Suprapubic skin (tissue), 4 donors: ENCODE measurements around the gene PACSIN2. TPM values are rescaled to one million over a fixed set of nuclear protein-coding genes. Genes with fewer than 3 reads are reported as not detected.
A peak's percentile ranks its signal among the peaks of the same experiment; 100 is the strongest.
"Not testable (repeated sequence)": the region's sequence is repeated elsewhere in the genome, so short reads cannot be mapped to it uniquely, and the experiment has no call there.

Experiments used
- DNase-seq, 2 donors: peaks; one replicate each; pipeline ENCODE4 v3.0.0-alpha.2; 2019; ENCODE audit warnings: low spot score in 2 of 2
- H3K27ac ChIP-seq: fragments of 200-600 bp; sonication (generic); one replicate; pipeline ENCODE4 v1.5.1; 2019
- H3K27me3 ChIP-seq: fragments of 200-600 bp; sonication (generic); one replicate; pipeline ENCODE4 v1.5.1; 2019
- H3K36me3 ChIP-seq: fragments of 200-600 bp; sonication (generic); one replicate; pipeline ENCODE4 v1.5.1; 2019
- H3K4me1 ChIP-seq: fragments of 200-600 bp; sonication (generic); one replicate; pipeline ENCODE4 v1.5.1; 2019
- H3K4me3 ChIP-seq: fragments of 200-600 bp; sonication (generic); one replicate; pipeline ENCODE4 v1.5.1; 2019; ENCODE audit warnings: mild to moderate bottlenecking
- H3K9me3 ChIP-seq: fragments of 200-600 bp; sonication (generic); one replicate; pipeline ENCODE4 v1.5.1; 2019
- EP300 ChIP-seq: sonication (generic); formaldehyde crosslinking; IDR thresholded peaks from one replicate; pipeline ENCODE4 v1.6.1; 2017; ENCODE audit warnings: antibody characterized with exemption
- POLR2A ChIP-seq, 2 donors: fragments of 450-650 bp; IDR thresholded peaks; one replicate each; pipeline ENCODE4 v1.6.1; 2017; ENCODE audit warnings: antibody characterized with exemption in 2 of 2, mild to moderate bottlenecking in 2 of 2, moderate library complexity in 2 of 2
- POLR2AphosphoS5 ChIP-seq, 3 donors: sonication (generic); formaldehyde crosslinking; IDR thresholded peaks; one replicate each; pipeline ENCODE4 v1.6.1; 2017; ENCODE audit warnings: antibody characterized with exemption in 3 of 3
- WGBS: methylation state at CpG from one replicate; pipeline ENCODE4 v1.1.5; 2018; 5-methylcytosine and 5-hydroxymethylcytosine counted together
- total RNA-seq, 4 donors: library from RNA; depleted of rRNA; stranded (reverse); fragments of >200 nt; gene quantifications; one replicate each; pipeline ENCODE4 v1.1.0, GENCODE V29; 2016
- TF ChIP-seq, protein P1 (sequence below), 2 donors: fragments of 200-600 bp in 1 of 2; fragments of 450-650 bp in 1 of 2; sonication (generic) in 1 of 2; IDR thresholded peaks; one replicate each; pipeline ENCODE4 v1.5.1; 2016 to 2019; ENCODE audit warnings: antibody characterized with exemption in 2 of 2, mild to moderate bottlenecking in 1 of 2, moderate library complexity in 1 of 2

The PACSIN2 gene
- total RNA-seq, 4 donors from 2014 or later = 38.9 to 74.8 (median 55.3) TPM

DNA sequence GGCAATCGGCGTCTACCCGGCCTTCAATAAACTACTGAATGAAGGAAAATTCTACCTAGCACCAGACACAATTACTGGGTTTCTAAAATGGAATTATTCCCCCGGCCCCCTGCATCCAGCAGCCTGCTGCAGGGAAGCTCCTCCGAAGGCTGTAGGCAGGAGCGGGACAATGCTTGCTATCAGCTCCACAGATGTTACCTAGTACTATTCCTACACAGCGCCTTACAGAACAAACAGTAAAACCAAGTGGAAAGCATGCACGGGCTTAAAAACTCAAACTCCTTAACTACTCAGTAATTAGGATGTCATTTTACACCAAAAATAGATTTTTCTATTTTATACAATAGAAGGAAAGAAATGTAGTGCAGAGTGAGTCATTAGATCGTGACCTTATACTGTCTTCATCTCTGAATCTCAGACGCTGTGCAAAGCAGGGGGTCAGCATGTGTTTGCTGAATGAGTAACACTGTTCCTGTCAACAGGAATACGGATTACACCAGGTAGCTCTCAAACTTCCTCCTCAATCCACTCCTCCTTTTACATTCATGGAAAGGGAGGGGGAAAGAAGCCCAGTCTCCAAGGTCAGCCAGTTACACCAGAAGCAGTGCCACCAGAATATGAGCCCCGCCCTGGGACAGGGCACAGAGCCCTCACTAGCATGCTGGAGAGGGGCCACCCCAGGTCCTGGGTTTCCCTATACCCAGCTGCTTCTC lies 74.9 kb downstream of the PACSIN2 start:
- Histone ChIP-seq H3K9me3 (no peaks in the 10 kb centered on the region), H3K4me3 (no peak overlapping the region)
- TF ChIP-seq POLR2A (IDR thresholded peaks at IDR 0.05) = no peak
- TF ChIP-seq POLR2AphosphoS5 (IDR thresholded peaks at IDR 0.05) = peak in 1 of 3 donors; percentile 36

DNA sequence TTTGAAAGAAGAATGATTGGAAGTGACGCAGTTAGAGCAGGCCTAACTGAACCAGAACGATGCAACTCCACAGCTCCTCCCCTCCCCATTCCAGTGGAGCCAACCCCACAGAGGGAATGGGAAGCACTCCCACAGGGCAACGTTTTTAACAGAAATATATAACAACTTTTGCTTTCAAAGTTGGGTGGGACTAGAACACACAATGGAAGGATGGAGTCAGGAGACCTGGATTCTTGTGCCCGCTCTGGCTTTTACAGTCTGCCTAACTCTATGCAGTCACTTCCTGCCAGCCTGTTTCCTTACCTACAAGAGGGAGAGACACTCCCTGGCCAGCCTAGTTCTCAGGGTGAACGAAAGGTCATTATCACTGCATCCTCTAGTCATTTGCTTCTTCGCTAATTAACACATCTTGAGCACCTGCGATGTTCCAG lies 75.5 kb downstream of the PACSIN2 start:
- Histone ChIP-seq H3K27ac (peak overlapping the region; percentile 91), H3K9me3 (no peaks in the 10 kb centered on the region), H3K4me1 (peaks cover 88% of the 10 kb centered on the region), H3K36me3 (no peaks in the 10 kb centered on the region), H3K4me3 (no peak overlapping the region), H3K27me3 (no peaks in the 10 kb centered on the region)
- TF ChIP-seq POLR2A (IDR thresholded peaks at IDR 0.05) (no peak), EP300 (no peak), POLR2AphosphoS5 (IDR thresholded peaks at IDR 0.05) (no peak)
- TF ChIP-seq, protein P1, sequence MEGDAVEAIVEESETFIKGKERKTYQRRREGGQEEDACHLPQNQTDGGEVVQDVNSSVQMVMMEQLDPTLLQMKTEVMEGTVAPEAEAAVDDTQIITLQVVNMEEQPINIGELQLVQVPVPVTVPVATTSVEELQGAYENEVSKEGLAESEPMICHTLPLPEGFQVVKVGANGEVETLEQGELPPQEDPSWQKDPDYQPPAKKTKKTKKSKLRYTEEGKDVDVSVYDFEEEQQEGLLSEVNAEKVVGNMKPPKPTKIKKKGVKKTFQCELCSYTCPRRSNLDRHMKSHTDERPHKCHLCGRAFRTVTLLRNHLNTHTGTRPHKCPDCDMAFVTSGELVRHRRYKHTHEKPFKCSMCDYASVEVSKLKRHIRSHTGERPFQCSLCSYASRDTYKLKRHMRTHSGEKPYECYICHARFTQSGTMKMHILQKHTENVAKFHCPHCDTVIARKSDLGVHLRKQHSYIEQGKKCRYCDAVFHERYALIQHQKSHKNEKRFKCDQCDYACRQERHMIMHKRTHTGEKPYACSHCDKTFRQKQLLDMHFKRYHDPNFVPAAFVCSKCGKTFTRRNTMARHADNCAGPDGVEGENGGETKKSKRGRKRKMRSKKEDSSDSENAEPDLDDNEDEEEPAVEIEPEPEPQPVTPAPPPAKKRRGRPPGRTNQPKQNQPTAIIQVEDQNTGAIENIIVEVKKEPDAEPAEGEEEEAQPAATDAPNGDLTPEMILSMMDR (IDR thresholded peaks at IDR 0.05) = no peak
- 48% methylated on average over 7 of the region's 7 CpGs for WGBS
- DNase-seq = peak in 1 of 2 donors; percentile 62

More for the DNA sequence above, 74.9 kb downstream of the PACSIN2 start:
- Histone ChIP-seq H3K36me3 (no peaks in the 10 kb centered on the region), H3K4me1 (peaks cover 88% of the 10 kb centered on the region), H3K27ac (peak overlapping the region; percentile 91), H3K27me3 (no peaks in the 10 kb centered on the region)
- DNase-seq = peak in 1 of 2 donors; percentile 67
- 57% methylated on average over 12 of the region's 12 CpGs for WGBS

- H3K27me3 ChIP-seq = no peaks in the 10 kb centered on the region
- whole genome bisulfite sequencing = 49% methylated on average over 5 of the region's 5 CpGs
- no peaks in the 10 kb centered on the region for H3K36me3 ChIP-seq
- peaks cover 88% of the 10 kb centered on the region for H3K4me1 ChIP-seq
- H3K4me3 ChIP-seq = no peak overlapping the region
- peak in 1 of 2 donors; percentile 69 for DNase-seq
- peak overlapping the region; percentile 91 for H3K27ac ChIP-seq
- TF ChIP-seq, protein P1 (IDR thresholded peaks at IDR 0.05) = no peak
- TF ChIP-seq POLR2AphosphoS5 (IDR thresholded peaks at IDR 0.05) (no peak), POLR2A (IDR thresholded peaks at IDR 0.05) (no peak), EP300 (no peak)
- no peaks in the 10 kb centered on the region for H3K9me3 ChIP-seq
These were observed 76.0 kb downstream of the PACSIN2 start for GRCh38 chr22:42938976-42939375.

- H3K36me3 ChIP-seq = no peaks in the 10 kb centered on the region
- no peaks in the 10 kb centered on the region for H3K27me3 ChIP-seq
- WGBS = 44% methylated on average over 6 of the region's 7 CpGs
- TF ChIP-seq POLR2AphosphoS5 (IDR thresholded peaks at IDR 0.05) (no peak), POLR2A (IDR thresholded peaks at IDR 0.05) (no peak), EP300 (no peak)
- TF ChIP-seq, protein P1 (IDR thresholded peaks at IDR 0.05) = no peak
- peaks cover 87% of the 10 kb centered on the region for H3K4me1 ChIP-seq
- H3K27ac ChIP-seq = peak overlapping the region; percentile 91
- H3K9me3 ChIP-seq = no peaks in the 10 kb centered on the region
- no peak overlapping the region for H3K4me3 ChIP-seq
- DNase-seq = peak in 1 of 2 donors; percentile 38
These were observed 76.5 kb downstream of the PACSIN2 start for GRCh38 chr22:42938449-42938848.

DNA sequence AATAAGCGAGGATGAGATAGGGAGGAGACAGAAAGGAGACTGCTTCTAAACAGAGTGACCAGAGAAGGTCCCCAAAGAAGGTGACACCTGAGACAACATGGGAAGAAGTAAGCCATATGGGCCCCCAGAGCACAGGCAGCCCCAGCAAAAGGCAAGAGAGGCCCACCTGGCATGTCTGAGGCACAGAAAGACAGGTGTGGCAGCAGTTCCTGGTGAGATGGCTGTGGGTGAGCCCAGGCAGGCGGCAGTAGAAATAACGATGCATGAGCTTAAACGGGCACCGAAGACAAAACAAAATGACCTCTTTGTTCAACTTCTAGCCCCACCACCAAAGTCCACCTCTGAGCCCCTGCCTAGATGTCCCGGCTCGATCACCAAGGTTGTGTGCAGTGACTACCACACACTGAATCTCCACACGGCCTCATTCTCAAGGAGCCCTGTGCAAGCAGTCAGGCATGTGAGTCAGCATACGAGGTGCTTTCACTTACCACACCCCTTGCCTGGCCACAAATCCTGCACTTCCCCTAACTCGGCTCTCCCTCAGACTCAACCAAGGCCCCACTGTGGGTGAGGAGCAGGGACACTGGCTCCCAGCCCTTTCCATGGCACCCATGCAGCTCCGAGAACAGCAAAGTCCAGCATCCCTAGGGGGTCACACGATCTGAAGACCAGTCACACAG lies 77.6 kb downstream of the PACSIN2 start:
- Histone ChIP-seq H3K27me3 (no peaks in the 10 kb centered on the region), H3K36me3 (no peaks in the 10 kb centered on the region), H3K9me3 (no peaks in the 10 kb centered on the region), H3K27ac (peak overlapping the region; percentile 91), H3K4me3 (no peak overlapping the region), H3K4me1 (peaks cover 90% of the 10 kb centered on the region)
- DNase-seq = peak in 1 of 2 donors; percentile 82
- TF ChIP-seq, protein P1 (IDR thresholded peaks at IDR 0.05) = no peak
- TF ChIP-seq POLR2AphosphoS5 (IDR thresholded peaks at IDR 0.05) = peak in 1 of 3 donors; percentile 28
- WGBS = 48% methylated on average over 12 of the region's 12 CpGs

- H3K9me3 ChIP-seq, H3K36me3 ChIP-seq, H3K4me3 ChIP-seq, H3K27me3 ChIP-seq: not testable (repeated sequence)
- WGBS = 98% methylated on average over 6 of the region's 6 CpGs
- Histone ChIP-seq H3K27ac (peak overlapping the region; percentile 91), H3K4me1 (peaks cover 97% of the 10 kb centered on the region)
- peak in 1 of 2 donors; percentile 35 for DNase-seq
These were observed 78.3 kb downstream of the PACSIN2 start for GRCh38 chr22:42936680-42937079.
